H9 (cell line): ENCODE results near the gene CLCN6. TPM values are rescaled to one million over a fixed set of nuclear protein-coding genes. Genes with fewer than 3 reads are reported as not detected.
A peak's percentile ranks its signal among the peaks of the same experiment; 100 is the strongest.

Experiments used
- DNase-seq: peaks from one replicate; pipeline ENCODE4 v3.0.0-alpha.2; 2017
- H2AFZ ChIP-seq: one replicate; pipeline ENCODE4 v1.6.1; 2013; ENCODE audit warnings: mild to moderate bottlenecking, low read length, control low read depth, moderate library complexity
- H2AK5ac ChIP-seq: 2 replicates; pipeline ENCODE4 v1.6.1; 2013; ENCODE audit warnings: low read length, control low read depth, mixed read lengths; ENCODE audit not compliant: insufficient read length
- H2BK120ac ChIP-seq: one replicate; pipeline ENCODE4 v1.6.1; 2013; ENCODE audit warnings: low read depth, mild to moderate bottlenecking, low read length, control low read depth, inconsistent platforms; ENCODE audit not compliant: poor library complexity, severe bottlenecking
- H2BK12ac ChIP-seq: 2 replicates; pipeline ENCODE4 v1.6.1; 2013; ENCODE audit warnings: low read length, control low read depth, mixed read lengths, low read depth; ENCODE audit not compliant: insufficient read length
- H2BK15ac ChIP-seq: 2 replicates; pipeline ENCODE4 v1.6.1; 2013; ENCODE audit warnings: low read depth, low read length, control low read depth
- H2BK20ac ChIP-seq: one replicate; pipeline ENCODE4 v1.6.1; 2013; ENCODE audit warnings: low read depth, mild to moderate bottlenecking, low read length, control low read depth, inconsistent platforms; ENCODE audit not compliant: poor library complexity, severe bottlenecking
- H2BK5ac ChIP-seq: 2 replicates; pipeline ENCODE4 v1.6.1; 2013; ENCODE audit warnings: low read length, control low read depth, mixed read lengths; ENCODE audit not compliant: insufficient read length
- H3K14ac ChIP-seq: 2 replicates; pipeline ENCODE4 v1.6.1; 2013; ENCODE audit warnings: low read length, control low read depth; ENCODE audit not compliant: insufficient read depth
- H3K18ac ChIP-seq: 2 replicates; pipeline ENCODE4 v1.6.1; 2013; ENCODE audit warnings: low read depth, mild to moderate bottlenecking, mixed read lengths, low read length, control low read depth; ENCODE audit not compliant: insufficient read length
- H3K23ac ChIP-seq: 2 replicates; pipeline ENCODE4 v1.6.1; 2013; ENCODE audit warnings: low read length, control low read depth, mixed read lengths, low read depth; ENCODE audit not compliant: insufficient read length
- H3K23me2 ChIP-seq: 2 replicates; pipeline ENCODE4 v1.6.1; 2013; ENCODE audit warnings: low read depth, mild to moderate bottlenecking, mixed read lengths, low read length, control low read depth; ENCODE audit not compliant: insufficient read length, poor library complexity, severe bottlenecking
- H3K27ac ChIP-seq: 2 replicates; pipeline ENCODE4 v1.5.1; 2013; ENCODE audit warnings: low read length, control low read depth, mixed read lengths, low read depth; ENCODE audit not compliant: insufficient read length
- H3K27me3 ChIP-seq: 2 replicates; pipeline ENCODE4 v1.6.1; 2013; ENCODE audit warnings: low read length, control low read depth, inconsistent platforms; ENCODE audit not compliant: insufficient read depth
- H3K4ac ChIP-seq: 2 replicates; pipeline ENCODE4 v1.6.1; 2013; ENCODE audit warnings: low read depth, mild to moderate bottlenecking, control low read depth, inconsistent platforms, low read length, moderate library complexity
- H3K4me1 ChIP-seq: 2 replicates; pipeline ENCODE4 v1.6.1; 2013; ENCODE audit warnings: low read length, control low read depth, inconsistent platforms; ENCODE audit not compliant: insufficient read depth
- H3K4me2 ChIP-seq: 2 replicates; pipeline ENCODE4 v1.6.1; 2013; ENCODE audit warnings: low read length, control low read depth, mixed read lengths; ENCODE audit not compliant: insufficient read length, insufficient read depth
- H3K56ac ChIP-seq: 2 replicates; pipeline ENCODE4 v1.6.1; 2013; ENCODE audit warnings: low read depth, mild to moderate bottlenecking, mixed read lengths, low read length, control low read depth; ENCODE audit not compliant: insufficient read length
- H3K79me1 ChIP-seq: 2 replicates; pipeline ENCODE4 v1.6.1; 2013; ENCODE audit warnings: low read depth, mild to moderate bottlenecking, moderate library complexity, low read length, control low read depth, inconsistent platforms; ENCODE audit not compliant: insufficient read depth, poor library complexity, severe bottlenecking
- H3K79me2 ChIP-seq: 2 replicates; pipeline ENCODE4 v1.6.1; 2013; ENCODE audit warnings: low read length, control low read depth, inconsistent platforms; ENCODE audit not compliant: insufficient read depth
- H3K9ac ChIP-seq: 2 replicates; pipeline ENCODE4 v1.6.1; 2013; ENCODE audit warnings: low read length, control low read depth, mixed read lengths; ENCODE audit not compliant: insufficient read length; ENCODE audit errors: extremely low read depth
- H3K9me3 ChIP-seq: one replicate; pipeline ENCODE4 v1.6.1; 2013; ENCODE audit warnings: low read depth, low read length, inconsistent platforms; ENCODE audit not compliant: control insufficient read depth
- H3T11ph ChIP-seq: one replicate; pipeline ENCODE4 v1.6.1; 2013; ENCODE audit warnings: mild to moderate bottlenecking, low read length, control low read depth, inconsistent platforms
- H4K20me1 ChIP-seq: one replicate; pipeline ENCODE4 v1.6.1; 2013; ENCODE audit not compliant: control insufficient read depth, insufficient read length, insufficient read depth
- H4K5ac ChIP-seq: 2 replicates; pipeline ENCODE4 v1.6.1; 2013; ENCODE audit warnings: low read depth, mild to moderate bottlenecking, mixed read lengths, low read length, control low read depth; ENCODE audit not compliant: insufficient read length
- H4K8ac ChIP-seq: replicated peaks from 2 replicates; pipeline ENCODE4 v1.6.1; 2013; ENCODE audit warnings: low read length, control low read depth, mixed read lengths, low read depth; ENCODE audit not compliant: insufficient read length
- H4K91ac ChIP-seq: 2 replicates; pipeline ENCODE4 v1.6.1; 2013; ENCODE audit warnings: low read depth, mild to moderate bottlenecking, moderate library complexity, mixed read lengths, low read length, control low read depth; ENCODE audit not compliant: insufficient read length
- H3K27ac Mint-ChIP-seq, 3 experiments: 2 replicates in 2 of 3; 3 replicates in 1 of 3; pipeline ENCODE4 v1.8.0; 2020 to 2021; ENCODE audit warnings: mixed read lengths in 3 of 3, mild to moderate bottlenecking in 1 of 3, moderate library complexity in 1 of 3
- H3K27me3 Mint-ChIP-seq: 2 replicates; pipeline ENCODE4 v1.8.0; 2021; ENCODE audit warnings: low read depth, mild to moderate bottlenecking, moderate library complexity, mixed read lengths
- H3K36me3 Mint-ChIP-seq, 3 experiments: 2 replicates in 2 of 3; 3 replicates in 1 of 3; pipeline ENCODE4 v1.8.0; 2020 to 2021; ENCODE audit warnings: low read depth in 3 of 3, mixed read lengths in 3 of 3; ENCODE audit not compliant: insufficient read depth in 1 of 3
- H3K4me1 Mint-ChIP-seq, 2 experiments: 2 replicates each; pipeline ENCODE4 v1.8.0; 2020; ENCODE audit warnings: mixed read lengths in 2 of 2
- H3K4me3 Mint-ChIP-seq, 2 experiments: 2 replicates in 1 of 2; 3 replicates in 1 of 2; pipeline ENCODE4 v1.8.0; 2020 to 2021; ENCODE audit warnings: mild to moderate bottlenecking in 2 of 2, mixed read lengths in 2 of 2, moderate library complexity in 1 of 2
- H3K9me3 Mint-ChIP-seq, 2 experiments: 2 replicates in 1 of 2; 3 replicates in 1 of 2; pipeline ENCODE4 v1.8.0; 2020; ENCODE audit warnings: mild to moderate bottlenecking in 2 of 2, mixed read lengths in 2 of 2, moderate library complexity in 1 of 2
- CTCF ChIP-seq: fragments of 200-600 bp; sonication (generic); conservative IDR thresholded peaks from 3 replicates; pipeline ENCODE4 v1.8.0; 2021; ENCODE audit warnings: antibody characterized with exemption, mild to moderate bottlenecking
- WGBS: extraction: QIAGEN DNeasy Blood & Tissue Kit; methylation state at CpG from one replicate; pipeline ENCODE4 v1.1.7; 2013; ENCODE audit warnings: missing lambda C conversion rate, low lambda C conversion rate, mixed read lengths; ENCODE audit not compliant: insufficient read length; ENCODE audit errors: extremely low coverage; 5-methylcytosine and 5-hydroxymethylcytosine counted together
- total RNA-seq: library from RNA; stranded (reverse); gene quantifications from 2 replicates; pipeline ENCODE4 v1.2.1, GENCODE V29; 2021

CLCN6 gene
- total RNA-seq, 1 experiment from 2014 or later = 20.5 TPM

GRCh38 chr1:11874258-11874562 lies 68.2 kb downstream of the CLCN6 start:
- H3K4me3 Mint-ChIP-seq = no peak overlapping the region
- Histone ChIP-seq H3K18ac (no peak overlapping the region), H2BK12ac (no peak overlapping the region), H3T11ph (no peak overlapping the region), H2AK5ac (no peak overlapping the region), H3K27me3 (no peaks in the 10 kb centered on the region), H2BK15ac (no peak overlapping the region), H3K9me3 (no peaks in the 10 kb centered on the region), H3K4me1 (no peaks in the 10 kb centered on the region), H2BK120ac (no peak overlapping the region), H3K4me2 (no peak overlapping the region), H4K8ac (no peak overlapping the region), H3K9ac (no peak overlapping the region), H3K14ac (no peak overlapping the region), H2AFZ (no peak overlapping the region), H3K27ac (no peak overlapping the region), H4K20me1 (no peaks in the 10 kb centered on the region), H4K91ac (no peak overlapping the region), H3K4ac (no peak overlapping the region), H3K23me2 (no peaks in the 10 kb centered on the region), H3K79me1 (no peaks in the 10 kb centered on the region), H4K5ac (no peak overlapping the region), H3K79me2 (no peaks in the 10 kb centered on the region), H2BK5ac (no peak overlapping the region), H2BK20ac (no peak overlapping the region), H3K23ac (no peak overlapping the region), H3K56ac (no peak overlapping the region)
- H3K4me1 Mint-ChIP-seq = no peaks in the 10 kb centered on the region
- WGBS = no CpG with 5 or more reads among the region's 10 CpGs
- no peak for DNase-seq
- H3K27me3 Mint-ChIP-seq = no peaks in the 10 kb centered on the region; the same call in none of the 2 replicates
- no peak for TF ChIP-seq CTCF
- H3K9me3 Mint-ChIP-seq = no peaks in the 10 kb centered on the region
- no peaks in the 10 kb centered on the region; a peak in 1 of 7 replicates for H3K36me3 Mint-ChIP-seq
- H3K27ac Mint-ChIP-seq = 0 out of 7 replicates have a peak overlapping the region, but pooled peaks of 1 of the 3 experiments have one; percentile 41
